Right lobe of liver (tissue), 6 donors: ENCODE measurements around the gene PAQR7. TPM values are rescaled to one million over a fixed set of nuclear protein-coding genes. Genes with fewer than 3 reads are reported as not detected.

ENCODE experiments used
- ATAC-seq, 4 donors: fragments of 200-7000 bp; cut with Tn5 transposase; one replicate each; pipeline ENCODE4 v1.9.1; 2020; ENCODE audit warnings: mild to moderate bottlenecking in 4 of 4, moderate library complexity in 4 of 4
- DNase-seq, 3 donors: peaks; one replicate each; pipeline ENCODE4 v3.0.0-alpha.2; 2020
- H3K27ac ChIP-seq, 3 donors: fragments of 200-600 bp; one replicate each; pipeline ENCODE4 v1.8.0; 2022
- H3K27me3 ChIP-seq, 2 donors: fragments of 200-600 bp; one replicate each; pipeline ENCODE4 v1.8.0; 2022
- H3K36me3 ChIP-seq, 4 donors: fragments of 200-600 bp; sonication (generic) in 1 of 4; one replicate each; pipeline versions ENCODE4 v1.5.1 to v1.8.0; 2017 to 2022; ENCODE audit warnings: control low read depth in 1 of 4
- H3K4me1 ChIP-seq, 4 donors: fragments of 200-600 bp; sonication (generic) in 1 of 4; one replicate each; pipeline versions ENCODE4 v1.5.1 to v1.8.0; 2017 to 2022; ENCODE audit warnings: control low read depth in 1 of 4
- H3K4me3 ChIP-seq, 3 donors: fragments of 200-600 bp; one replicate each; pipeline ENCODE4 v1.8.0; 2022
- H3K9me3 ChIP-seq, 4 donors: fragments of 200-600 bp; sonication (generic) in 1 of 4; one replicate each; pipeline versions ENCODE4 v1.5.1 to v1.8.0; 2017 to 2022; ENCODE audit warnings: control low read depth in 1 of 4
- CTCF ChIP-seq, 4 donors: fragments of 200-600 bp in 3 of 4; fragments of 450-650 bp in 1 of 4; IDR thresholded peaks; one replicate each; pipeline versions ENCODE4 v1.5.1 to v1.8.0; 2016 to 2022; ENCODE audit warnings: antibody characterized with exemption in 4 of 4, mild to moderate bottlenecking in 2 of 4
- POLR2A ChIP-seq: fragments of 450-650 bp; IDR thresholded peaks from one replicate; pipeline ENCODE4 v1.6.1; 2017; ENCODE audit warnings: antibody characterized with exemption, mild to moderate bottlenecking
- WGBS: methylation state at CpG from one replicate; pipeline ENCODE4 v1.1.6; 2018; ENCODE audit warnings: low coverage, low lambda C conversion rate; ENCODE audit not compliant: insufficient coverage; ENCODE audit errors: missing lambda C conversion rate; 5-methylcytosine and 5-hydroxymethylcytosine counted together
- intact Hi-C, 2 donors: fragments of 100-400 bp; cut with DNase I; formaldehyde crosslinking; loops; one replicate each; pipeline versions ENCODE4 v1.11.2 to v1.14.1; 2022
- total RNA-seq, 6 experiments: library from RNA; depleted of rRNA in 2 of 6; stranded (reverse); fragments of >200 nt in 2 of 6; fragmentation: NEBNext Ultra II Directional in 3 of 6; extraction: Animal tissue kit (Norgen Biotek cat#: 25700) in 3 of 6; gene quantifications; one replicate each; pipeline versions ENCODE4 v1.1.0 to v1.2.4, GENCODE V29; 2016 to 2023
- donor health status: DM: no; HTN: yes; CAD: no.
- donor health status: DM: no; HTN: no; CAD: no.
- donor health status: DM: no; HTN: no; CAD: no.
- donor health status: DM: no; HTN: yes; CAD: no.
- donor health status: DM: no; HTN: yes; CAD: no.

Gene PAQR7
- total RNA-seq, 6 experiments from 2014 or later: 0.74 to 4.8 (median 2.4) TPM

- DNase-seq (no peak), ATAC-seq (no peak)
- TF ChIP-seq CTCF (IDR thresholded peaks at IDR 0.05): no peak
- no peak for TF ChIP-seq POLR2A
- peaks cover 0 to 7% (median under 1%) of the 10 kb centered on the region in 4 donors for H3K36me3 ChIP-seq
- intact Hi-C loops: no loop called here
- peak overlapping the region in 2 of 3 donors; percentile 73 to 97 for H3K27ac ChIP-seq
- WGBS: 11% methylated on average over 8 of the region's 10 CpGs
- peaks cover 0 to 34% (median 10%) of the 10 kb centered on the region in 4 donors for H3K4me1 ChIP-seq
- peak overlapping the region; percentile 72 to 99 (median 94) for H3K4me3 ChIP-seq
- H3K27me3 ChIP-seq: no peaks in the 10 kb centered on the region
- H3K9me3 ChIP-seq: no peaks in the 10 kb centered on the region
Observed at GRCh38 chr1:25821112-25821476, 54.4 kb downstream of the PAQR7 start.

- under 1% methylated on average over 11 of the region's 67 CpGs for WGBS
- H3K36me3 ChIP-seq: peaks cover 0 to under 1% (median 0%) of the 10 kb centered on the region in 4 donors
Observed at GRCh38 chr1:25820247-25821111, 55.0 kb downstream of the PAQR7 start.

GRCh38 chr1:25819491-25820246, 55.8 kb downstream of the PAQR7 start, which contains the start of gene MTFR1L:
Gene MTFR1L (plus strand): TSS chr1:25819954. CDS start chr1:25823105, 3,151 bp downstream.
- no peaks in the 10 kb centered on the region for H3K27me3 ChIP-seq
- peak within 1 kb of the TSS; percentile 73 to 97 (median 91) for H3K27ac ChIP-seq
- H3K36me3 ChIP-seq: no peaks in the 10 kb centered on the region
- H3K4me3 ChIP-seq: peak within 1 kb of the TSS; percentile 72 to 99 (median 94)
- DNase-seq (peak; percentile 92 to 95 (median 95)), ATAC-seq (peak; percentile 87 to 92 (median 88))
- 0% methylated on average over 19 of the region's 64 CpGs for WGBS
- no peaks in the 10 kb centered on the region for H3K9me3 ChIP-seq
- intact Hi-C loops: loop anchor here in 1 of 2 donors (10.0 kb wide), 1 partner anchor 285 kb away; no protein-coding TSS in a partner anchor
- H3K4me1 ChIP-seq: peaks cover 0 to 32% (median 10%) of the 10 kb centered on the region in 4 donors
- TF ChIP-seq CTCF (IDR thresholded peaks at IDR 0.05) (no peak), POLR2A (peak; percentile 84)

More at GRCh38 chr1:25820247-25821111, 55.0 kb downstream of the PAQR7 start:
- H3K9me3 ChIP-seq: no peaks in the 10 kb centered on the region
- DNase-seq: peak in 2 of 3 donors; percentile 62 to 75
- intact Hi-C loops: no loop called here
- H3K4me1 ChIP-seq: peaks cover 0 to 34% (median 10%) of the 10 kb centered on the region in 4 donors
- TF ChIP-seq CTCF (IDR thresholded peaks at IDR 0.05): no peak
- peak; percentile 15 for TF ChIP-seq POLR2A
- H3K27ac ChIP-seq: peak overlapping the region; percentile 73 to 97 (median 91)
- H3K27me3 ChIP-seq: no peaks in the 10 kb centered on the region
- ATAC-seq: peak; percentile 45 to 56 (median 54)
- peak overlapping the region; percentile 72 to 99 (median 94) for H3K4me3 ChIP-seq

- H3K4me1 ChIP-seq: peaks cover 0 to 27% (median 10%) of the 10 kb centered on the region in 4 donors
- peak overlapping the region in 2 of 3 donors; percentile 10 to 38 for H3K27ac ChIP-seq
- H3K36me3 ChIP-seq: peaks cover 0 to 6% (median 0%) of the 10 kb centered on the region in 4 donors
- ATAC-seq: peak in 3 of 4 donors; percentile 3 to 25 (median 5)
- TF ChIP-seq CTCF (IDR thresholded peaks at IDR 0.05): no peak
- WGBS: 31% methylated on average over 6 of the region's 6 CpGs
- DNase-seq: no peak
- H3K9me3 ChIP-seq: no peaks in the 10 kb centered on the region
- H3K4me3 ChIP-seq: peak overlapping the region in 2 of 3 donors; percentile 94 to 99
- intact Hi-C loops: loop anchor here in 1 of 2 donors (10.0 kb wide), 1 partner anchor 284 kb away; no protein-coding TSS in a partner anchor
- H3K27me3 ChIP-seq: no peaks in the 10 kb centered on the region
Observed at GRCh38 chr1:25818569-25818968, 56.9 kb downstream of the PAQR7 start.
